Measurements from ENCODE around the gene KRT39.

DNA sequence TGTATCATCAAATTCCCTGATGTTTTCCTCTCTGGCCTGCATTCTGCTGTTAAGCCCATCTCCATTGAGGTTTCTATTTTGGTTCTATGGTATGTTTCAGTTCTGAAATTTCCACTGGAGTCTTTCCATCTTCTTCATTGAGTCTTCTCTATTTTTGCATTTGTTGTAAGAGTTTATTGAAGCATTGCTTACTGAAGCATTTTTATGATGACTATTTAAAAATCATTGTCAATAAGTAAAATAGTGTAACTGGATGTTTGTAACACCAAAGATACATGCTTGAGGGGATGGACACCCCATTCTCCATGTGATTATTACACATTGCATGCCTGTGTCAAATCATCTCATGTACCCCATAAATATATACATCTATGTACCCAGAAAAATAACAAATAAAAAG is 8.8 kb upstream of the KRT39 start:
- no peak for TF ChIP-seq TARDBP (IDR thresholded peaks at IDR 0.05)
- no peak for TF ChIP-seq BHLHE40 (IDR thresholded peaks at IDR 0.05; ENCODE audit: borderline replicate concordance)
- no peak for TF ChIP-seq NFRKB (IDR thresholded peaks at IDR 0.05)
- TF ChIP-seq SP1 (IDR thresholded peaks at IDR 0.05), result no peak
- TF ChIP-seq CTBP1 (IDR thresholded peaks at IDR 0.05; ENCODE audit: borderline replicate concordance), result no peak
- no peak for TF ChIP-seq FOXM1 (IDR thresholded peaks at IDR 0.05; ENCODE audit: borderline replicate concordance)

All from HEK293T (cell line).